Measurements from ENCODE around the gene CCNI2. TPM values are rescaled to one million over a fixed set of nuclear protein-coding genes. Genes with fewer than 3 reads are reported as not detected.

CCNI2 gene
- total and polyA plus RNA-seq, 10 of the 15 experiments (the other 5 are each of a cell fraction or from before 2014, with no cell fraction given): 1.8 to 8.0 (median 3.2) TPM

GRCh38 chr5:132778129-132778528, 30.9 kb downstream of the CCNI2 start (continued):
- TF ChIP-seq RELB (IDR thresholded peaks at IDR 0.05; ENCODE audit: low read depth) (no peak), RCOR1 (conservative IDR thresholded peaks at IDR 0.05; ENCODE audit: low read depth, low read length) (no peak), FOXK2 (IDR thresholded peaks at IDR 0.05) (no peak), ESRRA (IDR thresholded peaks at IDR 0.05; ENCODE audit: low read length) (no peak), BHLHE40 (IDR thresholded peaks at IDR 0.05; ENCODE audit: borderline replicate concordance in 1 of 2, low read depth in 2 of 2, low read length in 1 of 2) (no peak), ZSCAN29 (IDR thresholded peaks at IDR 0.05) (no peak), SPI1 (IDR thresholded peaks at IDR 0.05; ENCODE audit: borderline replicate concordance, insufficient read depth, low read depth, low read length) (no peak), SMC3 (IDR thresholded peaks at IDR 0.05; ENCODE audit: borderline replicate concordance, low read length) (no peak), MEF2B (IDR thresholded peaks at IDR 0.05; ENCODE audit: partially characterized antibody, poor library complexity, severe bottlenecking) (no peak), JUND (IDR thresholded peaks at IDR 0.05; ENCODE audit: low read depth, low read length) (no peak), SUZ12 (IDR thresholded peaks at IDR 0.05; ENCODE audit: unreplicated experiment) (no peak), CREB1 (IDR thresholded peaks at IDR 0.05; ENCODE audit: low read depth) (no peak)

GRCh38 chr5:132778856-132779255, 31.6 kb downstream of the CCNI2 start:
- Histone ChIP-seq H4K20me1 (ENCODE audit: control insufficient read depth, insufficient read depth) (no peaks in the 10 kb centered on the region), H3K4me1 (ENCODE audit: control insufficient read depth, insufficient read depth, low read length) (peaks cover 7% of the 10 kb centered on the region), H3K36me3 (ENCODE audit: control insufficient read depth in 2 of 2, insufficient read depth in 2 of 2, low read length in 1 of 2) (no peaks in the 10 kb centered on the region), H3K4me3 (no peak overlapping the region), H3K27me3 (replicated peaks in 1 of 2; ENCODE audit: control insufficient read depth in 2 of 2, insufficient read depth in 2 of 2, low read length in 1 of 2) (no peaks in the 10 kb centered on the region), H3K79me2 (ENCODE audit: control insufficient read depth, insufficient read depth, low read length) (peaks cover 9% of the 10 kb centered on the region), H3K9ac (ENCODE audit: control insufficient read depth, insufficient read depth, low read length) (no peak overlapping the region), H3K9me3 (replicated peaks; ENCODE audit: control insufficient read depth, insufficient read depth, low read length) (no peaks in the 10 kb centered on the region), H3K4me2 (ENCODE audit: control insufficient read depth, insufficient read depth) (no peak overlapping the region), H3K27ac (ENCODE audit: control insufficient read depth, insufficient read depth) (no peak overlapping the region), H2AFZ (ENCODE audit: control insufficient read depth, low read depth, low read length) (no peak overlapping the region)
- CTCF ChIA-PET: interaction anchor here (0.6 to 1.7 kb wide), 3 partner anchors 28 to 65 kb away, joined by 3 to 7 read pairs (median 3); no protein-coding TSS in a partner anchor
- RAD21 ChIA-PET (ENCODE audit: unreplicated experiment): interaction anchor here (1.2 to 2.5 kb wide), 5 partner anchors 23 to 42 kb away, joined by 3 to 9 read pairs (median 8); partner anchors contain the start of gene KIF3A
- no peak for ATAC-seq
- POLR2A ChIA-PET: interaction anchor here (0.5 to 7.2 kb wide), 6 partner anchors 11 to 107 kb away, joined by 3 to 56 read pairs (median 6); no protein-coding TSS in a partner anchor
- no peak for FAIRE-seq
- DNase-seq (ENCODE audit: low read depth, low spot score): no peak
- SMC1A ChIA-PET (ENCODE audit: uncharacterized antibody, unreplicated experiment): interaction anchor here (0.6 to 7.5 kb wide), 7 partner anchors 8 to 88 kb away, joined by 3 to 88 read pairs (median 7); partner anchors contain the start of genes CCNI2 and UQCRQ
- WGBS (ENCODE audit: insufficient coverage, insufficient replicate concordance, low lambda C conversion rate, missing lambda C conversion rate): 92% methylated on average over 5 of the region's 5 CpGs
- in situ Hi-C loops (cut with MboI) (no loop called here), intact Hi-C loops (cut with micrococcal nuclease; ENCODE audit: unreplicated experiment) (no loop called here)
- BruUV-seq (replicated peaks): no TSS peak
- TF ChIP-seq USF1 (IDR thresholded peaks at IDR 0.05; ENCODE audit: borderline replicate concordance, extremely low read length, insufficient read depth, low read depth, low read length) (no peak), ZNF384 (IDR thresholded peaks at IDR 0.05; ENCODE audit: borderline replicate concordance, low read depth, low read length) (no peak), MYB (IDR thresholded peaks at IDR 0.05; ENCODE audit: borderline replicate concordance, low read depth, low read length) (no peak), BMI1 (IDR thresholded peaks at IDR 0.05; ENCODE audit: borderline replicate concordance) (no peak), ZNF592 (IDR thresholded peaks at IDR 0.05) (no peak), ESRRA (IDR thresholded peaks at IDR 0.05; ENCODE audit: low read length) (no peak)
